HG03571 (cell line): ENCODE data around the gene CACFD1.
"Not testable (repeated sequence)": the region's sequence is repeated elsewhere in the genome, so short reads cannot be mapped to it uniquely, and the experiment has no call there.

Experiments used
- ATAC-seq: cut with Tn5 transposase; IDR thresholded peaks from one replicate; pipeline ENCODE4 v1.9.1; 2021; ENCODE audit not compliant: unreplicated experiment

The CACFD1 gene

GRCh38 chr9:133439337-133439736 lies 20.4 kb upstream of the CACFD1 start:
- ATAC-seq: no peak

GRCh38 chr9:133440874-133441273 lies 18.9 kb upstream of the CACFD1 start:
- ATAC-seq: no peak

DNA sequence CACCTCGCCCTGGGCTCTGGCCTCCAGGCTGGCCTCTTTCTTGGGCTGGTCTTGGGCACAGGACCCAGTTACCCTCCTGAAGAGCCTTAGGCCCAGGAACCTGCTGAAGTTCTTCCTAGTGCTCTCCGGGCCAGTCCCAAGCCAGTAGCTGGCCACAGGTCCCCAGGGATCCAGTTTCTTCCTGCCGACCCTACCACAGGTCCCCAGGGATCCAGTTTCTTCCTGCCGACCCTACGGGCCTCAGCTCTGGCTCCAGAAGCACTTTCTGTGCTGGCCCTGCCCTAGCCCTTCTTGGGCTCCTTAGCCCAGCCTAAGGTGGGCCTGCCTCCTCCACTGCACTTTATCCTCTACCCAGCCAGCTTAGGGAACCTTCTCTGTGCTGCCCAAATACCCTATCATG lies 18.2 kb upstream of the CACFD1 start:
- ATAC-seq: no peak

DNA sequence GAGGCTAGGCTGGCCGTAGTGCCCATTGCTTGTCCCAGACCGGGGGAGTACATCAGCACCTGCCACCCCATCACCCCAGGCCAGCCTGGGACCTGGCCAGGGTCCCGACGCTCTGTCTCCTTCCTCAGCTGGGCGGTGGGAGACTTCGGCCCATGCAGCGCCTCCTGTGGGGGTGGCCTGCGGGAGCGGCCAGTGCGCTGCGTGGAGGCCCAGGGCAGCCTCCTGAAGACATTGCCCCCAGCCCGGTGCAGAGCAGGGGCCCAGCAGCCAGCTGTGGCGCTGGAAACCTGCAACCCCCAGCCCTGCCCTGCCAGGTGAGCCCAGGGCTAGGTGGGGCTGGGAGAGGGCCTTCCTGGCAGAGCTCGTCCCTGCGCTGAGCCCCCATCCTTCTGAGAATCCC lies 16.5 kb upstream of the CACFD1 start:
- no peak for ATAC-seq

GRCh38 chr9:133443982-133444381 lies 15.8 kb upstream of the CACFD1 start:
- ATAC-seq: no peak

GRCh38 chr9:133445293-133445969 lies 14.3 kb upstream of the CACFD1 start:
- no peak for ATAC-seq

GRCh38 chr9:133448487-133448972 lies 11.2 kb upstream of the CACFD1 start:
- ATAC-seq: no peak

- ATAC-seq: no peak
Measured at GRCh38 chr9:133449760-133450159, 10.0 kb upstream of the CACFD1 start.

DNA sequence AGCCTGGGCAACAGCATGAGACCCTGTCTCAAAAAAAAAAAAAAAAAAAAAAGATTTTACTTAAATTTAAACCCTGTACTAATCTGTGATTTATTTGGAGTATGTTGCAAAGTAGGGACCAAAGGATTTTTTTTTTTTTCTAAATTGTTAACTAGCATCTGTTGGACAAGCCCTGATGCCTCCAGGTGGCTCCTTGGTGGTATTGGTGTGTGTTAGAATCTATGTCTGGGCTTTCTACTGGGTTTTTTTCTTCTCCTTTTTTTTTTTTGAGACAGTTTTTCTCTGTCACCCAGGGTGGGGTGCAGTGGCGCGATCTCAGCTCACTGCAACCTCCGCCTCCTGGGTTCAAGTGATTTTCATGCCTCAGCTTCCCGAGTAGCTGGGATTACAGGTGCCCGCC lies 7.9 kb upstream of the CACFD1 start:
- ATAC-seq: not testable (repeated sequence)

- no peak for ATAC-seq
Measured at GRCh38 chr9:133452562-133452961, 7.2 kb upstream of the CACFD1 start.

DNA sequence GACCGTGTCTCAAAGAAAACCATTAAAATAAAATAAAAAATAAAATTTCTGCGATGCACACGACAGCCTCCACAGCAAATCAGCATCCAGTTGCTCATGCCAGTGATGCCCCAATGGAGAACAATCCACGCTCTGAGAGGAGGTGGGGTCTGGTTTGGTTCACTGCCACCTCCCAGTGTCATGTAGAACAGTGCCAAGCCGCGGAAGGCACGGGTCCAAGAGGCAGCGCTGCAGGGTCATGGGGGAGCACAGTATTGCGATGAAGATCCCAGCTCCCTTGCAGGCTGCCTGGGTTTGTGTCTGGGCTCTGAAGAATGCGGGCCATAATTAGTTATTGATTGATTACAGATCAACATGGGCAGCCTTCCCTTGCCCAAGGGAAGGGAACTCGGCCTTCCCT lies 6.1 kb upstream of the CACFD1 start:
- no peak for ATAC-seq

GRCh38 chr9:133454325-133454724 lies 5.5 kb upstream of the CACFD1 start:
- no peak for ATAC-seq

- no peak for ATAC-seq
Measured at GRCh38 chr9:133454943-133455673, 4.7 kb upstream of the CACFD1 start.

GRCh38 chr9:133455936-133456335 lies 3.8 kb upstream of the CACFD1 start:
- no peak for ATAC-seq

- ATAC-seq: no peak
Measured at GRCh38 chr9:133456409-133456808, 3.4 kb upstream of the CACFD1 start.

GRCh38 chr9:133457233-133457632 lies 2.5 kb upstream of the CACFD1 start:
- no peak for ATAC-seq

- no peak for ATAC-seq
Measured at GRCh38 chr9:133457748-133458147, 2.0 kb upstream of the CACFD1 start.

DNA sequence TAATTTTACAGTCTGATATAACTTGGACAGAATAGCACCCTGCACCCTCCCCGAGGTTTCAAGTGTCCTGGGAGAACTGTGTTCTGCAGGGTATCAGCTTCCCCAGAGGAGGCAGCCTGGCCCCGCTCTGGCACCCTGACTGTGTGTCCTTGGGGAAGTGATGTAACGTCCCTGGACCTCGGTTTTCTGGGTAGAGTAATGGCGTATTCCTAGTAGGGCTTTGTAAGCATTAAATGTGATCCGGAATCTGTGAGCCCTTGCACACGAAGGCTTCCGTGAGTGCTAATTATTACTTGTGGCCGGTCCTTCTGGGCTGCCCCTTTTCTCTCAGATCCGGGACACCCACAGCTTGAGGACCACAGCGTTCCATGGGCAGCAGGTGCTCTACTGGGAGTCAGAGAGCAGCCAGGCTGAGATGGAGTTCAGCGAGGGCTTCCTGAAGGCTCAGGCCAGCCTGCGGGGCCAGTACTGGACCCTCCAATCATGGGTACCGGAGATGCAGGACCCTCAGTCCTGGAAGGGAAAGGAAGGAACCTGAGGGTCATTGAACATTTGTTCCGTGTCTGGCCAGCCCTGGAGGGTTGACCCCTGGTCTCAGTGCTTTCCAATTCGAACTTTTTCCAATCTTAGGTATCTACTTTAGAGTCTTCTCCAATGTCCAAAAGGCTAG lies 1.0 kb upstream of the CACFD1 start:
- no peak for ATAC-seq

DNA sequence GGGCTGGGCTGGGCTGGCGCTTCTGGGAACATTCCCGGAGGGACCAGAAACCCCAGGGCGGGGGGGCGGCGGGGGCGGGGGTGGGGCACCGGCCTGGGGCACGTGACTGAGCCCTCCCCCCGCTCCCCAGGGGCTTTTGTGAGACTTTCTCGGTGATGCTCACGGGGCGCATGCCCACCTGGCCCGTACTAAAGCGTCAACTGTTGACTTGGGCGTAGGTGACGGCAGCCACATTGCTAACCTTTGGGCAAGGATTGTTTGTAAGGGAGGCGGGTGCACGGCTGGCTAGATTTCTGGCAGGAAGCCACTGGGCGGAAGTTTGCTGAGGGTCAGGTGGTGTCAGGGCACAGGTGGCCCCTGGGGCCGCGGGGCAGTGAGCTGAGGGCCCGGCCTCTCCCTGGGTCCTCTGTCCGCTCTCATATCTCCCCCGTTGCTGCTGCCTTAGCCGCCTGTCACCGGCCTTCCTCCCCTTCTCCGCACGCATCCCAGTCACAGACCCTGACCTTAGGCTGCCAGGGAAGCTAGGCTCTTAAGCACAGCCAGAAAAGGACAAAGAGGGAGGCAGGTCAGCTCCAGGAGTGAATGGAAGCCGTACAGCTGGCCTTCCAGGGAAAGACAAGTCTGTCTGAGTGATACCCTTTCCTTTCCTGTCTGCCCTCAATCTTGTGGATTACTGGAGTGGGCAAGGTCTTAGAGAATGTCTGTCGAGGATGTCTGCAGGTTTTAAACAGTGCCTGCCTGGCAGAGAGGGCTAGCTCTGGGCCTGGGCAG lies 812 bp downstream of the CACFD1 start:
- peak; percentile 17 for ATAC-seq

GRCh38 chr9:133461975-133462374 lies 2.2 kb downstream of the CACFD1 start:
- no peak for ATAC-seq

DNA sequence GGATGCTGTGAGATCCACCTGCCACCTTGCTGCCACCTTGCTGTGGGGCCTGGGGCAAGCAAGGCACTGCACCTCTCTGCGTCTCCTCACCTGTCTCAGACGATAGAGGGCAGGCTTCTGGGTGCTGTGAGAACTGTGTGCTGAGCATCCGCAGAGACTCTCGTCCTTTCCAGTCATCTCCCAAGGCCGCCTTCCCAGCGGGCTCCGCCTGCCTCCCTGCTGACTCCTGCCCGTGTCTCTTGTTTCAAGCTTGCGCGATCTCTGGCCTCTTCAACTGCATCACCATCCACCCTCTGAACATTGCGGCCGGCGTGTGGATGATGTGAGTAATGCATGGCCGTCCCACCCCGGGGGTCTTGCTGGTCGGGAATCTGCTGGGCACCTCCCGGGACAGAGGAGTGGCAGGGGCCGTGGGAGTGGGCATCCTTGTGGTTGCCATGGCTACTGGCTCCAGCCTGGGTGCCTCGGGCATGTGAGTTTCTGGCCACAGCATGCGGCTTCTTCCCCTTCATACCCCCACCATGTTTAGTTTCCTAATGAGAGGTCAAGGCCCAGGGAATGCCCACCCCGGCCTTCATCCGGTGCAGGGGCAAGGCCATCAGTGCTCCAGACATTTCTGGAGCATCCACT lies 3.6 kb downstream of the CACFD1 start:
- ATAC-seq: no peak
